HG02610 (cell line): ENCODE measurements around the gene TTC24.

Source experiments
- ATAC-seq: cut with Tn5 transposase; IDR thresholded peaks from one replicate; pipeline ENCODE4 v1.9.1; 2021; ENCODE audit warnings: mild to moderate bottlenecking, moderate library complexity; ENCODE audit not compliant: unreplicated experiment

The TTC24 gene

GRCh38 chr1:156553860-156554485, 25.6 kb upstream of the TTC24 start:
- no peak for ATAC-seq

- no peak for ATAC-seq
Observed at GRCh38 chr1:156554971-156555370, 24.6 kb upstream of the TTC24 start.

GRCh38 chr1:156555715-156556114, 23.8 kb upstream of the TTC24 start:
- no peak for ATAC-seq

- ATAC-seq = no peak
Observed at GRCh38 chr1:156556354-156556753, 23.2 kb upstream of the TTC24 start.

- no peak for ATAC-seq
Observed at GRCh38 chr1:156559086-156559796, 20.3 kb upstream of the TTC24 start.

- no peak for ATAC-seq
Observed at GRCh38 chr1:156559797-156560385, 19.6 kb upstream of the TTC24 start.

- no peak for ATAC-seq
Observed at GRCh38 chr1:156560585-156561163, 18.8 kb upstream of the TTC24 start.

- no peak for ATAC-seq
Observed at GRCh38 chr1:156565519-156565918, 14.0 kb upstream of the TTC24 start.

GRCh38 chr1:156566436-156566835, 13.1 kb upstream of the TTC24 start:
- no peak for ATAC-seq

GRCh38 chr1:156571261-156571852, 8.2 kb upstream of the TTC24 start:
- no peak for ATAC-seq

- ATAC-seq = peak; percentile 81
Observed at GRCh38 chr1:156571919-156572662, 7.4 kb upstream of the TTC24 start, which contains the start of gene IQGAP3. Gene IQGAP3, minus strand, starts transcription at chr1:156572565. Its CDS starts 36 bp downstream, at chr1:156572529.

GRCh38 chr1:156572663-156573018, 6.9 kb upstream of the TTC24 start:
- no peak for ATAC-seq

GRCh38 chr1:156574039-156574633, 5.4 kb upstream of the TTC24 start:
- ATAC-seq = no peak

GRCh38 chr1:156577550-156577949, 2.0 kb upstream of the TTC24 start:
- ATAC-seq = no peak

- ATAC-seq = no peak
Observed at GRCh38 chr1:156578055-156578454, 1.5 kb upstream of the TTC24 start.

GRCh38 chr1:156581661-156582387, 2.3 kb downstream of the TTC24 start:
- ATAC-seq = no peak

- ATAC-seq = no peak
Observed at GRCh38 chr1:156582388-156583017, 3.0 kb downstream of the TTC24 start.

GRCh38 chr1:156583821-156584622, 4.5 kb downstream of the TTC24 start:
- ATAC-seq = no peak
